ENCODE measurements around the gene LRRC45.

- TF ChIP-seq CTCF (conservative IDR thresholded peaks at IDR 0.05; ENCODE audit: low read depth in 2 of 2), result no peak
- TF ChIP-seq POLR2AphosphoS5 (IDR thresholded peaks at IDR 0.05; ENCODE audit: low read depth), result no peak
- no peak for TF ChIP-seq EZH2phosphoT487 (IDR thresholded peaks at IDR 0.05; ENCODE audit: unreplicated experiment)
- no peak for TF ChIP-seq CREB1 (CRISPR knock-in tag; IDR thresholded peaks at IDR 0.05; ENCODE audit: low read depth)
- no peak for TF ChIP-seq REST (IDR thresholded peaks at IDR 0.05; ENCODE audit: unreplicated experiment)
Observed at GRCh38 chr17:81998212-81998611, 24.9 kb upstream of the LRRC45 start.
